K562 (cell line): ENCODE results near the gene DCAF7. TPM values are rescaled to one million over a fixed set of nuclear protein-coding genes. Genes with fewer than 3 reads are reported as not detected.

Source experiments
- ATAC-seq: fragments of 200-7000 bp; cut with Tn5 transposase; 3 replicates; pipeline ENCODE4 v1.9.1; 2020; ENCODE audit warnings: moderate library complexity
- BruUV-seq: library from RNA; stranded (reverse); fragments of 400-500 nt; replicated peaks from 2 replicates; lab custom pipeline; 2021; lab: Mats Ljungman, UMichigan
- CTCF ChIA-PET: fragments of 300-600 bp; formaldehyde crosslinking; extraction: SDS; loops from one replicate; lab custom pipeline; 2021; ENCODE audit warnings: low intra/inter-chr PET ratio; lab: Yijun Ruan, JAX
- POLR2A ChIA-PET: fragments of 300-600, 350-650 bp; sonication (Branson Sonifier 250); formaldehyde crosslinking; extraction: SDS; loops from one replicate; lab custom pipeline; 2021; ENCODE audit warnings: antibody characterized with exemption, inconsistent platforms; lab: Yijun Ruan, JAX
- DNase-seq, 4 experiments: peaks; one replicate each; pipeline versions ENCODE4 v3.0.0 to v3.0.0-alpha.2; 2011 to 2018; ENCODE audit warnings: low spot score in 3 of 4, mixed read lengths in 3 of 4; ENCODE audit errors: extremely low read depth in 1 of 4
- FAIRE-seq: peaks from 2 replicates; lab custom pipeline; 2011; peaks lifted over from hg19 to GRCh38; lab: Jason Lieb, UNC
- H2AFZ ChIP-seq: 2 replicates; pipeline ENCODE4 v1.6.0; 2011; ENCODE audit warnings: low read depth, low read length, control low read depth, inconsistent platforms
- H3K27ac ChIP-seq: fragments of 200-600 bp; 3 replicates; pipeline ENCODE4 v1.8.0; 2011; ENCODE audit warnings: low read depth, mild to moderate bottlenecking, control low read depth, inconsistent platforms, low read length, moderate library complexity, mixed read lengths; ENCODE audit errors: extremely low read depth
- H3K27me3 ChIP-seq, 2 experiments: fragments of 300-600 bp in 1 of 2; 2 replicates in 1 of 2; 3 replicates in 1 of 2; pipeline versions ENCODE4 v1.6.0 to v1.8.0; 2011; ENCODE audit warnings: inconsistent platforms in 2 of 2, low read length in 2 of 2, mild to moderate bottlenecking in 1 of 2, mixed read lengths in 1 of 2, moderate library complexity in 1 of 2; ENCODE audit not compliant: control insufficient read depth in 2 of 2, insufficient read depth in 2 of 2
- H3K36me3 ChIP-seq: fragments of 300-600 bp; 3 replicates; pipeline ENCODE4 v1.8.0; 2011; ENCODE audit warnings: mild to moderate bottlenecking, low read length, inconsistent platforms; ENCODE audit not compliant: control insufficient read depth, insufficient read depth
- H3K4me1 ChIP-seq, 2 experiments: fragments of 200-600 bp in 1 of 2; replicated peaks in 1 of 2; 2 replicates in 1 of 2; 3 replicates in 1 of 2; pipeline versions ENCODE4 v1.5.1 to v1.8.0; 2011; ENCODE audit warnings: inconsistent platforms in 2 of 2, low read length in 2 of 2, mild to moderate bottlenecking in 1 of 2, mixed read lengths in 1 of 2, moderate library complexity in 1 of 2; ENCODE audit not compliant: control insufficient read depth in 2 of 2, insufficient read depth in 2 of 2
- H3K4me2 ChIP-seq: 2 replicates; pipeline ENCODE4 v1.6.1; 2011; ENCODE audit warnings: low read length, control low read depth, inconsistent platforms, mixed read lengths; ENCODE audit not compliant: insufficient read depth
- H3K4me3 ChIP-seq: fragments of 200-600 bp; sonication (generic), shearing (Covaris generic); 2 replicates; pipeline ENCODE4 v1.5.1; 2016; ENCODE audit warnings: control low read depth, inconsistent platforms
- H3K79me2 ChIP-seq: fragments of 200-600 bp; 3 replicates; pipeline ENCODE4 v1.8.0; 2011; ENCODE audit warnings: low read length, inconsistent platforms; ENCODE audit not compliant: control insufficient read depth, insufficient read depth
- H3K9ac ChIP-seq, 2 experiments: 2 replicates each; pipeline versions ENCODE4 v1.6.0 to v1.6.1; 2011; ENCODE audit warnings: low read depth in 2 of 2, low read length in 2 of 2, control low read depth in 1 of 2, inconsistent platforms in 1 of 2, mild to moderate bottlenecking in 1 of 2, mixed read lengths in 1 of 2; ENCODE audit not compliant: insufficient read depth in 1 of 2
- H3K9me1 ChIP-seq: one replicate; pipeline ENCODE4 v1.6.0; 2011; ENCODE audit warnings: inconsistent platforms, mild to moderate bottlenecking, low read length, moderate library complexity; ENCODE audit not compliant: control insufficient read depth, insufficient read depth
- H3K9me3 ChIP-seq: replicated peaks from 2 replicates; pipeline ENCODE4 v1.5.1; 2011; ENCODE audit warnings: low read depth, low read length, inconsistent platforms; ENCODE audit not compliant: control insufficient read depth, insufficient read depth
- H4K20me1 ChIP-seq: replicated peaks from 2 replicates; pipeline ENCODE4 v1.6.1; 2011; ENCODE audit warnings: low read length, inconsistent platforms, mixed read lengths; ENCODE audit not compliant: control insufficient read depth, insufficient read depth
- CBFA2T2 ChIP-seq: fragments of 450-650 bp; conservative IDR thresholded peaks from 2 replicates; pipeline ENCODE4 v1.6.1; 2017; ENCODE audit warnings: mild to moderate bottlenecking
- CREM ChIP-seq: IDR thresholded peaks from 2 replicates; pipeline ENCODE4 v1.6.1; 2014; ENCODE audit warnings: antibody characterized with exemption, low read depth
- KHSRP ChIP-seq: fragments of 450-650 bp; IDR thresholded peaks from 2 replicates; pipeline ENCODE4 v1.6.1; 2017
- LEF1 ChIP-seq: fragments of 450-650 bp; IDR thresholded peaks from 2 replicates; pipeline ENCODE4 v1.6.1; 2016; ENCODE audit warnings: mild to moderate bottlenecking
- MXI1 ChIP-seq: IDR thresholded peaks from 2 replicates; pipeline ENCODE4 v1.6.1; 2011; ENCODE audit warnings: low read depth, mild to moderate bottlenecking, improper control_type of control experiment, low read length
- NCOR1 ChIP-seq: fragments of 450-650 bp; IDR thresholded peaks from 2 replicates; pipeline ENCODE4 v1.6.1; 2016; ENCODE audit warnings: mild to moderate bottlenecking, moderate library complexity
- NFE2 ChIP-seq: IDR thresholded peaks from 2 replicates; pipeline ENCODE4 v1.6.1; 2014; ENCODE audit warnings: antibody characterized with exemption, low read depth
- RBM17 ChIP-seq: fragments of 200-400 bp; formaldehyde crosslinking; IDR thresholded peaks from 2 replicates; pipeline ENCODE4 v1.6.1; 2017; ENCODE audit warnings: low read depth, mild to moderate bottlenecking, low read length, borderline replicate concordance
- SMARCB1 ChIP-seq: IDR thresholded peaks from 2 replicates; pipeline ENCODE4 v1.6.1; 2011; ENCODE audit warnings: improper control_type of control experiment, low read depth; ENCODE audit not compliant: insufficient read length
- TSC22D4 ChIP-seq: fragments of 450-650 bp; IDR thresholded peaks from 2 replicates; pipeline ENCODE4 v1.6.1; 2016; ENCODE audit warnings: missing genetic modification characterization, missing biosample characterization, control low read depth
- ZNF165 ChIP-seq: fragments of 250-450 bp; sonication (Bioruptor Pico); IDR thresholded peaks from 2 replicates; pipeline ENCODE4 v1.4.0; 2020; ENCODE audit warnings: borderline replicate concordance
- ZNF174 ChIP-seq: fragments of 250-450 bp; sonication (Bioruptor Pico); IDR thresholded peaks from 2 replicates; pipeline ENCODE4 v1.4.0; 2020; ENCODE audit warnings: mild to moderate bottlenecking
- ZNF23 ChIP-seq: fragments of 250-450 bp; sonication (Bioruptor Pico); IDR thresholded peaks from 2 replicates; pipeline ENCODE4 v1.4.0; 2020; ENCODE audit warnings: mild to moderate bottlenecking
- ZNF324 ChIP-seq: fragments of 250-450 bp; sonication (Bioruptor Pico); IDR thresholded peaks from 2 replicates; pipeline ENCODE4 v1.4.0; 2020; ENCODE audit warnings: mild to moderate bottlenecking
- ZNF778 ChIP-seq: fragments of 450-650 bp; formaldehyde crosslinking; IDR thresholded peaks from 2 replicates; pipeline ENCODE4 v1.4.0; 2020; ENCODE audit warnings: mild to moderate bottlenecking, moderate library complexity
- WGBS: fragments of 100-300 bp; shearing (Covaris generic); methylation state at CpG from one replicate; pipeline ENCODE4 v1.1.6; 2016; ENCODE audit warnings: low coverage, mixed read lengths; ENCODE audit not compliant: insufficient coverage; ENCODE audit errors: missing lambda C conversion rate; 5-methylcytosine and 5-hydroxymethylcytosine counted together
- in situ Hi-C: fragments of 300-500 bp; cut with MboI; formaldehyde crosslinking; loops from 4 replicates; pipeline ENCODE4 v1.15.0; 2018; ENCODE audit warnings: inconsistent platforms, mixed read lengths
- intact Hi-C: fragments of 100-400 bp; cut with micrococcal nuclease; formaldehyde crosslinking; loops from 2 replicates; pipeline ENCODE4 v1.14.2; 2022
- polyA plus RNA-seq, 8 experiments: library from polyadenylated mRNA; depleted of rRNA in 4 of 8; stranded (reverse) in 5 of 8; unstranded in 3 of 8; fragments of >200 nt; fragmentation: Nextera tagmentation in 2 of 8; fragmentation: Illumina TruSeq in 1 of 8; extraction: Ambion mirVana in 2 of 8; extraction: Trizol in 1 of 8; gene quantifications; 2 replicates each; pipeline versions ENCODE4 v1.2.1 to v1.2.3, GENCODE V29; 2011 to 2014; ENCODE audit warnings: inconsistent platforms in 1 of 8, missing spikeins in 1 of 8
- total RNA-seq, 7 experiments: library from RNA; depleted of rRNA in 6 of 7; stranded (reverse); fragments of >200 nt in 6 of 7; fragmentation: Illumina TruSeq in 2 of 7; extraction: Trizol in 2 of 7; gene quantifications; 2 replicates each; pipeline versions ENCODE4 v1.2.1 to v1.2.3, GENCODE V29; 2011 to 2021; ENCODE audit warnings: low replicate concordance in 1 of 7
- TF ChIP-seq, protein P1 (sequence below): IDR thresholded peaks from 3 replicates; pipeline ENCODE4 v1.6.1; 2011; ENCODE audit warnings: borderline replicate concordance, mild to moderate bottlenecking; ENCODE audit not compliant: insufficient read length, insufficient read depth
- TF ChIP-seq, protein P2 (sequence below): fragments of 450-650 bp; IDR thresholded peaks from one replicate; pipeline ENCODE4 v1.6.1; 2018; ENCODE audit warnings: mild to moderate bottlenecking, moderate library complexity; ENCODE audit not compliant: partially characterized antibody
- TF ChIP-seq, protein P3 (sequence below): sonication (generic); formaldehyde crosslinking; IDR thresholded peaks from 2 replicates; pipeline ENCODE4 v1.8.1; 2022; ENCODE audit warnings: missing genetic modification reagents
- TF ChIP-seq, protein P4 (sequence below): sonication (generic); formaldehyde crosslinking; IDR thresholded peaks from 2 replicates; pipeline ENCODE4 v1.9.0; 2022; ENCODE audit warnings: mild to moderate bottlenecking, missing genetic modification reagents

The DCAF7 gene
- total and polyA plus RNA-seq, 9 of the 15 experiments (the other 6 are each of a cell fraction or from before 2014, with no cell fraction given): 30.8 to 123 (median 40.2) TPM

DNA sequence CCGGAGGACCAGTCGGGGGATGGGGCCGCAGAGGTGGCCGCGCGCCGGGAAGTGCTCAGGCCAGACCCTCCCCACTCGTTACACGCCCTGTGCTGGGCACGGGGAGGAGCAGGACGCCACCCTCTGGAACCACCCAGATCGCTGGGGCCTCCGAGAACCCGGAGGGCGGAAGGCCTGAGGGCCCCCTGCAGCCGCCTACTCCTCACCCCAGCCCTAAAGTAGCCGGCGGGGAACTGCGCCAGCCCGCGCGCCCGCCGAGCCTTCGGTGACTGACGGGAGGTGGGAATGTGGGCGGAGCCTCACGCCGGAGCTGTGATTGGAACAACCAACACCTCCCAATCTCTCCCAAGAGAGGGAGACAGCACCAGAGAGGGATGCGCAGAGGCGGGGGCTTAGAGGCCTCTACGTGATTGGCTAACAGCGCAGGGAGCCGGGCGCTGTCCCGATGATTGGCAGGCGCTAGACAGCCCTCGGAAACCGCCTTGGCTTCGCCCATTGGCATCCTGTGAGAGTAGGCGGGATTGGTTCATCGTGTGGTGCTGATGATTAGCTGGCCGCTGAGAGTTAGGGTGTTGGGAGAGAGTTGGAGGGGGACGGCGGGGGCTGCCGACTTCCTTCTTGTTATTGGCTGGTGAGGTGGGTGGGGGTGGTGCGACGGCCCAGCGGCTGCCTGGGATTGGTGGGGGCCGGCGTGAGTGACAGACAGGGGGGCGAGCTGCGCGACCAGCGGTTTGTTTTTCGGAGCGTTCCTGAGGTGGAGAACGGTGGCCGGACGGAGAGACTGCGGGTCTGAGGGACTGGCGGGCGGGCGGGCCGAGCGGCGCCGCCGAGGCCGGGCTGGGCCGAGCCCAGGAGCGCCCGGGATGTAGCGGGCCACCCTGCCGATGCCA, 71.7 kb downstream of the DCAF7 start, which contains the start of gene MAP3K3:
TSS of gene MAP3K3 (plus strand) at position 734 of the 890 bp plus-strand sequence. CDS start 343 bp downstream, outside the sequence.
- DNase-seq (peak; percentile 98 to 99 (median 99)), ATAC-seq (peak; percentile 96), FAIRE-seq (peak; percentile 100)
- Histone ChIP-seq H3K4me1 (peaks cover 10 to 18% of the 10 kb centered on the region in 2 experiments; a peak in 4 of 5 replicates), H2AFZ (peak within 1 kb of the TSS; percentile 89), H3K4me2 (peak within 1 kb of the TSS; percentile 76), H3K9me3 (no peaks in the 10 kb centered on the region), H4K20me1 (no peaks in the 10 kb centered on the region), H3K79me2 (peaks cover 39% of the 10 kb centered on the region), H3K36me3 (no peaks in the 10 kb centered on the region), H3K9me1 (peaks cover 2% of the 10 kb centered on the region), H3K9ac (peak within 1 kb of the TSS; percentile 54 to 90), H3K27me3 (no peaks in the 10 kb centered on the region), H3K4me3 (peak within 1 kb of the TSS; percentile 71), H3K27ac (peak within 1 kb of the TSS; percentile 43; the same call in 2 of the 3 replicates)
- in situ Hi-C loops: no loop called here
- no TSS peak for BruUV-seq
- POLR2A ChIA-PET: interaction anchor here (0.5 to 1.8 kb wide), 10 partner anchors 8 to 497 kb away, joined by 3 to 14 read pairs (median 3); no protein-coding TSS in a partner anchor
- WGBS: under 1% methylated on average over 67 of the region's 75 CpGs
- intact Hi-C loops: loop anchor here (2.0 to 10.0 kb wide), 4 partner anchors 53 to 223 kb away; partner anchors contain the start of genes CCDC47, DDX42 and SMARCD2
- CTCF ChIA-PET: no interaction called here
- TF ChIP-seq RBM17: no peak
- TF ChIP-seq LEF1: no peak
- TF ChIP-seq, protein P1, sequence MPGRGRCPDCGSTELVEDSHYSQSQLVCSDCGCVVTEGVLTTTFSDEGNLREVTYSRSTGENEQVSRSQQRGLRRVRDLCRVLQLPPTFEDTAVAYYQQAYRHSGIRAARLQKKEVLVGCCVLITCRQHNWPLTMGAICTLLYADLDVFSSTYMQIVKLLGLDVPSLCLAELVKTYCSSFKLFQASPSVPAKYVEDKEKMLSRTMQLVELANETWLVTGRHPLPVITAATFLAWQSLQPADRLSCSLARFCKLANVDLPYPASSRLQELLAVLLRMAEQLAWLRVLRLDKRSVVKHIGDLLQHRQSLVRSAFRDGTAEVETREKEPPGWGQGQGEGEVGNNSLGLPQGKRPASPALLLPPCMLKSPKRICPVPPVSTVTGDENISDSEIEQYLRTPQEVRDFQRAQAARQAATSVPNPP: no peak
- TF ChIP-seq, protein P2, sequence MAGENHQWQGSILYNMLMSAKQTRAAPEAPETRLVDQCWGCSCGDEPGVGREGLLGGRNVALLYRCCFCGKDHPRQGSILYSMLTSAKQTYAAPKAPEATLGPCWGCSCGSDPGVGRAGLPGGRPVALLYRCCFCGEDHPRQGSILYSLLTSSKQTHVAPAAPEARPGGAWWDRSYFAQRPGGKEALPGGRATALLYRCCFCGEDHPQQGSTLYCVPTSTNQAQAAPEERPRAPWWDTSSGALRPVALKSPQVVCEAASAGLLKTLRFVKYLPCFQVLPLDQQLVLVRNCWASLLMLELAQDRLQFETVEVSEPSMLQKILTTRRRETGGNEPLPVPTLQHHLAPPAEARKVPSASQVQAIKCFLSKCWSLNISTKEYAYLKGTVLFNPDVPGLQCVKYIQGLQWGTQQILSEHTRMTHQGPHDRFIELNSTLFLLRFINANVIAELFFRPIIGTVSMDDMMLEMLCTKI: no peak
- TF ChIP-seq ZNF23 (CRISPR knock-in tag): no peak
- TF ChIP-seq NCOR1: no peak
- peak; percentile 61; the same call in 1 of the 2 replicates for TF ChIP-seq CREM
- TF ChIP-seq ZNF324 (CRISPR knock-in tag): no peak
- TF ChIP-seq, protein P3, sequence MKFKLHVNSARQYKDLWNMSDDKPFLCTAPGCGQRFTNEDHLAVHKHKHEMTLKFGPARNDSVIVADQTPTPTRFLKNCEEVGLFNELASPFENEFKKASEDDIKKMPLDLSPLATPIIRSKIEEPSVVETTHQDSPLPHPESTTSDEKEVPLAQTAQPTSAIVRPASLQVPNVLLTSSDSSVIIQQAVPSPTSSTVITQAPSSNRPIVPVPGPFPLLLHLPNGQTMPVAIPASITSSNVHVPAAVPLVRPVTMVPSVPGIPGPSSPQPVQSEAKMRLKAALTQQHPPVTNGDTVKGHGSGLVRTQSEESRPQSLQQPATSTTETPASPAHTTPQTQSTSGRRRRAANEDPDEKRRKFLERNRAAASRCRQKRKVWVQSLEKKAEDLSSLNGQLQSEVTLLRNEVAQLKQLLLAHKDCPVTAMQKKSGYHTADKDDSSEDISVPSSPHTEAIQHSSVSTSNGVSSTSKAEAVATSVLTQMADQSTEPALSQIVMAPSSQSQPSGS (CRISPR knock-in tag): no peak
- no peak for TF ChIP-seq KHSRP
- TF ChIP-seq MXI1: no peak
- no peak for TF ChIP-seq SMARCB1
- no peak for TF ChIP-seq TSC22D4 (tag)
- TF ChIP-seq, protein P4, sequence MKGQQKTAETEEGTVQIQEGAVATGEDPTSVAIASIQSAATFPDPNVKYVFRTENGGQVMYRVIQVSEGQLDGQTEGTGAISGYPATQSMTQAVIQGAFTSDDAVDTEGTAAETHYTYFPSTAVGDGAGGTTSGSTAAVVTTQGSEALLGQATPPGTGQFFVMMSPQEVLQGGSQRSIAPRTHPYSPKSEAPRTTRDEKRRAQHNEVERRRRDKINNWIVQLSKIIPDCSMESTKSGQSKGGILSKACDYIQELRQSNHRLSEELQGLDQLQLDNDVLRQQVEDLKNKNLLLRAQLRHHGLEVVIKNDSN (CRISPR knock-in tag): no peak
- no peak for TF ChIP-seq CBFA2T2
- no peak for TF ChIP-seq ZNF165 (CRISPR knock-in tag)
- TF ChIP-seq NFE2: no peak
- TF ChIP-seq ZNF778 (CRISPR knock-in tag): no peak
- no peak for TF ChIP-seq ZNF174
